Esophagus muscularis mucosa (tissue), 4 donors: ENCODE data around the gene LIPA. TPM values are rescaled to one million over a fixed set of nuclear protein-coding genes. Genes with fewer than 3 reads are reported as not detected.

ENCODE experiments used
- DNase-seq: peaks from one replicate; pipeline ENCODE4 v3.0.0-alpha.2; 2017; ENCODE audit errors: extremely low spot score
- H3K27ac ChIP-seq, 4 donors: fragments of 200-600 bp; sonication (generic); replicated peaks in 1 of 4; 1 replicate in 3 of 4; 2 replicates in 1 of 4; pipeline ENCODE4 v1.5.1; 2016 to 2019; ENCODE audit warnings: mild to moderate bottlenecking in 1 of 4
- H3K27me3 ChIP-seq, 4 donors: fragments of 200-600 bp; sonication (generic); one replicate each; pipeline versions ENCODE4 v1.5.1 to v1.6.0; 2016 to 2019
- H3K36me3 ChIP-seq, 4 donors: fragments of 200-600 bp; sonication (generic); one replicate each; pipeline ENCODE4 v1.5.1; 2016 to 2019
- H3K4me1 ChIP-seq, 4 donors: fragments of 200-600 bp; sonication (generic); one replicate each; pipeline ENCODE4 v1.5.1; 2016 to 2019
- H3K4me3 ChIP-seq, 4 donors: fragments of 200-600 bp; sonication (generic); 1 replicate in 2 of 4; 2 replicates in 2 of 4; pipeline ENCODE4 v1.5.1; 2016 to 2019; ENCODE audit warnings: mild to moderate bottlenecking in 4 of 4, moderate library complexity in 1 of 4
- H3K9me3 ChIP-seq, 4 donors: fragments of 200-600 bp; sonication (generic); 1 replicate in 3 of 4; 2 replicates in 1 of 4; pipeline ENCODE4 v1.5.1; 2016 to 2019
- EP300 ChIP-seq: sonication (generic); formaldehyde crosslinking; IDR thresholded peaks from one replicate; pipeline ENCODE4 v1.6.1; 2017; ENCODE audit warnings: antibody characterized with exemption
- POLR2A ChIP-seq: fragments of 450-650 bp; IDR thresholded peaks from one replicate; pipeline ENCODE4 v1.6.1; 2017; ENCODE audit warnings: antibody characterized with exemption, moderate library complexity, mild to moderate bottlenecking, low read depth
- POLR2AphosphoS5 ChIP-seq, 2 donors: sonication (generic); formaldehyde crosslinking; IDR thresholded peaks; one replicate each; pipeline ENCODE4 v1.6.1; 2017; ENCODE audit warnings: antibody characterized with exemption in 2 of 2
- WGBS: methylation state at CpG from one replicate; pipeline ENCODE4 v1.1.5; 2018; 5-methylcytosine and 5-hydroxymethylcytosine counted together
- intact Hi-C: fragments of 100-400 bp; cut with DNase I; formaldehyde crosslinking; loops from one replicate; pipeline ENCODE4 v1.15.1; 2023
- total RNA-seq, 4 donors: library from RNA; depleted of rRNA; stranded (reverse); fragments of >200 nt; gene quantifications; one replicate each; pipeline versions ENCODE4 v1.1.0 to v1.2.1, GENCODE V29; 2016
- TF ChIP-seq, protein P1 (sequence below), 3 experiments: fragments of 200-600 bp in 2 of 3; fragments of 450-650 bp in 1 of 3; sonication (generic) in 2 of 3; IDR thresholded peaks; one replicate each; pipeline ENCODE4 v1.5.1; 2017 to 2019; ENCODE audit warnings: antibody characterized with exemption in 3 of 3, mild to moderate bottlenecking in 2 of 3, moderate library complexity in 1 of 3

LIPA gene
- total RNA-seq, 4 donors from 2014 or later, result 18.3 to 28.3 (median 24.0) TPM

DNA sequence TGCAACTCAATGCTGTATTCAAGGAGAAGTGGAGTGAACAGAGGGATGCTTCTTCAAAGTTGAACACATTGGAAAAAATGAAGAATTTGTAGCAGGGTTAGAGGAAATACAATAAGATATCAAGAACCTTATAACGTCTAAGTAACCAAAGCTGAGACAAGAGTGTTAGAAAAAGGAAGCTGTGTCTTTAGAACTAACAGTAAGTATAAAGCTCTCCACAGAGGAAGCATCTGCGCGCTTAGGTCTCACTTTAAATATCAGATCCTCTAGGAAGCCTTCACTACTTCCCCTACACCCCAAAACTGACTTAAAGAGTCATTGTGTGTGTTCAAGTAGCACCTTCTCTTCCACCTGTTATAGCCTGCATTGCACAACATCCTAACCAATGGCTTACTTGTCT is 87.5 kb downstream of the LIPA start:
- H3K4me3 ChIP-seq, result no peak overlapping the region
- H3K27ac ChIP-seq, result no peak overlapping the region
- no peak for DNase-seq
- no peak for TF ChIP-seq POLR2A
- TF ChIP-seq EP300, result no peak
- TF ChIP-seq POLR2AphosphoS5 (IDR thresholded peaks at IDR 0.05), result no peak
- TF ChIP-seq, protein P1, sequence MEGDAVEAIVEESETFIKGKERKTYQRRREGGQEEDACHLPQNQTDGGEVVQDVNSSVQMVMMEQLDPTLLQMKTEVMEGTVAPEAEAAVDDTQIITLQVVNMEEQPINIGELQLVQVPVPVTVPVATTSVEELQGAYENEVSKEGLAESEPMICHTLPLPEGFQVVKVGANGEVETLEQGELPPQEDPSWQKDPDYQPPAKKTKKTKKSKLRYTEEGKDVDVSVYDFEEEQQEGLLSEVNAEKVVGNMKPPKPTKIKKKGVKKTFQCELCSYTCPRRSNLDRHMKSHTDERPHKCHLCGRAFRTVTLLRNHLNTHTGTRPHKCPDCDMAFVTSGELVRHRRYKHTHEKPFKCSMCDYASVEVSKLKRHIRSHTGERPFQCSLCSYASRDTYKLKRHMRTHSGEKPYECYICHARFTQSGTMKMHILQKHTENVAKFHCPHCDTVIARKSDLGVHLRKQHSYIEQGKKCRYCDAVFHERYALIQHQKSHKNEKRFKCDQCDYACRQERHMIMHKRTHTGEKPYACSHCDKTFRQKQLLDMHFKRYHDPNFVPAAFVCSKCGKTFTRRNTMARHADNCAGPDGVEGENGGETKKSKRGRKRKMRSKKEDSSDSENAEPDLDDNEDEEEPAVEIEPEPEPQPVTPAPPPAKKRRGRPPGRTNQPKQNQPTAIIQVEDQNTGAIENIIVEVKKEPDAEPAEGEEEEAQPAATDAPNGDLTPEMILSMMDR (IDR thresholded peaks at IDR 0.05), result no peak
- no peaks in the 10 kb centered on the region for H3K27me3 ChIP-seq
- intact Hi-C loops, result no loop called here
- H3K36me3 ChIP-seq, result no peaks in the 10 kb centered on the region
- no peaks in the 10 kb centered on the region for H3K9me3 ChIP-seq
- no peaks in the 10 kb centered on the region for H3K4me1 ChIP-seq
- WGBS, result 72% methylated on average over 3 of the region's 3 CpGs

Other genes starting within 250 kb of the LIPA start
- 10 to 100 TPM in 1 of 4 donors, 1 to 10 TPM in 3; 2.1 to 83.3 (median 2.4) TPM for gene CH25H, start 44.5 kb downstream of the LIPA start, total RNA-seq
- gene IFIT2, start 50.3 kb upstream of the LIPA start, total RNA-seq, result 1 to 10 TPM; 2.2 to 5.0 (median 3.3) TPM
- 1 to 10 TPM; 7.8 to 9.8 (median 8.8) TPM for gene IFIT3, start 76.2 kb upstream of the LIPA start, total RNA-seq
- under 1 TPM in 1 of 4 donors, not detected in 3; 0.33 TPM for gene IFIT1B, start 126.3 kb upstream of the LIPA start, total RNA-seq
- gene IFIT1, start 140.8 kb upstream of the LIPA start, total RNA-seq, result 10 to 100 TPM; 10.6 to 15.4 (median 11.9) TPM
- gene IFIT5, start 162.8 kb upstream of the LIPA start, total RNA-seq, result 10 to 100 TPM; 13.0 to 23.3 (median 19.1) TPM